GM19438 (cell line): ENCODE results near the gene APOA5.

Source experiments
- ATAC-seq: cut with Tn5 transposase; IDR thresholded peaks from one replicate; pipeline ENCODE4 v1.9.1; 2021; ENCODE audit warnings: low read depth; ENCODE audit not compliant: unreplicated experiment

The APOA5 gene

GRCh38 chr11:116828632-116829524 lies 37.2 kb upstream of the APOA5 start:
- ATAC-seq = no peak

DNA sequence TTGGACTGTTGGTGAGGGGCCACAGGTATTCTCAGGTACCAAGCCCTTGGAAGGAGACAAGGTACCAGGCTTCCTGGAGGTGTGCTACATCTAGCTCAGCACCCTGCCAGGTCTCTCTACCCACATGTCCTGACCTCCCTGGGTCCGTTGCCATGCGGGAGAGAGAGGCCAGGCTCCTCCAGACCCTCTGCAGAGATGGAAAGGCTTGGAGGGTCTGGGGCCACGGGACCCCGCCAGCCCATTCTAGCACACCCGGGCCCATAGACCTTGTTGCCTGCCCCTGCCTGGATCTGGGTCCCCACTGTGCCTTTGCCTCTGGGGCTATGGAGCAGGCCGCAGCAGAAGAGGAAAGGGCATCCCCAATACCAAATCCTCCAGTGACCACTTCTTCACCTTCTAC lies 35.8 kb upstream of the APOA5 start:
- ATAC-seq = no peak

GRCh38 chr11:116826751-116827431 lies 35.2 kb upstream of the APOA5 start:
- ATAC-seq = no peak

GRCh38 chr11:116825854-116826750 lies 34.4 kb upstream of the APOA5 start:
- ATAC-seq = no peak

DNA sequence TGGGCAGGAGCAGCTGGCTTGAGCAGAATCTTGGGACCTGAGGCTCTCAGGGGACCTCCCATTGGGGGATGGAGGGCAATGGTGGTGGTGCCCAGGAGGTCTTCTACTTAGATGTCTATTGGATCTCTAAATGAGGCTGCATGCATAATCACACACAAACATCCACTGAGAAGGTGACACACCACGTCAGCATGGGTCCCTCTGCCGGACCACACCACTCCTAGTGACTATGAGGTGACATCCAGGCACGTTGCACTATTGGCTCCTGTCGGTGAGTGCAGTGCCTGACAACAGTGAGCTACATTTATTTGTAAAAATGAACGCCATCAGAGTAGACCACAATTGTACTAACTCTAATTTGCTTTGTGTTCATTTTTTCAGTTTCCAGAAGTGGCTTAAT lies 33.8 kb upstream of the APOA5 start:
- no peak for ATAC-seq

GRCh38 chr11:116823031-116823843 lies 31.6 kb upstream of the APOA5 start, which contains the start of gene APOA4:
APOA4 (minus strand) TSS chr11:116823304; CDS start chr11:116823191, 113 bp downstream.
- no peak for ATAC-seq

DNA sequence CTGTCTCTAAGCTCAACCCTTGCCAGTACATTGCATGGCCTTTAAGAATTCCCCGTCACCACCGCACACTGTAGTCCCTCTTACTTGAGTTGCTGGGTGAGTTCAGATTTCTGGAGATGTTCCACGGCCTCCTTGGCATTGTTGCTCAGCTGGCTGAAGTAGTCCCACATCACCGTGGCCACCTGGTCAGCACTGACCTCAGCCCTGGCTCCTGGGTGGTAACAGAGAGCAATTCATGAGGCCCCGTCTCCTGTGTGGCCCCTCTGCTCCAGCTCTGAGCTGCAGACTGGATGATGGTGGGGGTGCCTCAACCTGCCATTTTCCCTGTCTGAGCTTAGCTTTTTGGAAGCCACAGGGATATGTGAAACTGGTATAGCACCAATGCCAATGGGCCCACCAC lies 30.9 kb upstream of the APOA5 start:
- no peak for ATAC-seq

DNA sequence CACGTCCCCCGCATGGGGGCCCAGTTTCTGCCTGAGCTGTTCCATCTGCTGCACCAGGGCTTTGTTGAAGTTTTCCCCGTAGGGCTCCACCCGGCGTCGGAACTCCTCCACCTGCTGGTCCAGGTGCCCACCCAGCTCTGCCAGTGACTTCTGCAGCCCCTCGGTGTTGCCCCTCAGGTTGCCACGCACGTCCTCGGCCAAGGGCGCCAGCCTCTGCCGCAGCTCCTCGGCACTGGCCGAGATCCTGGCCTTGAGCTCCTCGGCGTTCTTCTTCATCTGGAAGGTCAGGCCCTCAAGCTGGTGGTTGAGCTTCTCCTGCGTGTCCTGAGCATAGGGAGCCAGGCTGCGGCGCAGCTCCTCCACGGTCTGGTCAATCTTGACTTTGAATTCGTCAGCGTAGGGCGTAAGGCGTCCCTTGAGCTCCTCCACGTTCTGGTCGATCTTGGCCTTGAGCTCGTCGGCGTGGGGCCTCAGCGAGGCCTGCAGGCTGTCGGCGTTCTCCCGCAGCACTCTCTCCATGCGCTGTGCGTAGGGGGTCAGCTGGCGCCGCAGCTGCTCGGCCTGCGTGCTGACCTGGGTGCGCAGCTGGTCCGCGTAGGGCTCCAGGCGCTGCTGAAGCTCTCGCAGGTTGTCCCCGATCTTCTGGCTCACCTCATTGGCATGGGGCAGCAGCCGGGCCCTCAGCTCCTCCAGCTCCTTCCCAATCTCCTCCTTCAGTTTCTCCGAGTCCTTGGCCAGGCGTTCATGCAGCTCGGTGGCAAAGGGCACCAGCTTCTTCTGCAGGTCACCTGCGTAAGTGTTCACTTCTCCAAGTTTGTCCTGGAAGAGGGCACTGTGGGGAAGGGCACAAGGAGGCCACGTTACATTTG lies 29.6 kb upstream of the APOA5 start:
- ATAC-seq = no peak

DNA sequence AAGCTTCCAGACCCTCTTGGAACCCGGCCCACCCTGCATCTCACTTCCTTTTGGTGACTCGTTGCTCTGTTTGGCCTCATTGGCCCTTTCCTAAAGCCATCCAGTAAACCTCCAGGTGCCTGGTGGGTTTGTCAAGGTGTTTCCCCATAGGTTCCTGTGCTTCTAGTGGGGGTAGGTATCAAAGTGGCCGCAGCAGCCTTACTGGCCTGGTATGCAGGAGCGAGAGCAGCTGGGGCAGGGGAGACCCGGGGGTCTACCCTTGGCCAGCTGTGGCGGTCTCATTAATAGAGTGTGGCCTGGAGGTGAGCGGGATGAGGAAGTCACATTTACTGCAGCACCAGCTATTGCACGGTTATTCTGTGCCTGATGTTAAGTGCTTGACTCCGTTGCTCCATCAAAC lies 27.4 kb upstream of the APOA5 start:
- ATAC-seq = no peak

DNA sequence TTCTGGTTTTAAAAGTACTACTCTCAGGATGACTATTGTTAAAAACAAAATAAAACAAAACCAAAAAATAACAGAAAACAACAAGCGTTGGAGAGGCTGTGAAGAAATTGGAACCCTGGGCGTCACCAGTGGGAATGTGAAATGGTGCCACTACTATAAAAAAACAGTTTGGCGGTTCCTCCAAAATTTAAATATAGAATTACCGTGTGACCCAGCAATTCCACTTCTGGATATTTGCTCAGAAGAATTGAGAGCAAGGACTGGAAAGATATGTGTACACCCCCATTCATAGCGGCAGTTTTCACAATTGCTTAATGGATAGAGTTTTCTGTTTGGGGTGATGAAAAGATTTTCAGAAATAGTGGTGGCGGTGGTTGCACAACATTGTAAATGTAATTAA lies 22.8 kb upstream of the APOA5 start:
- no peak for ATAC-seq

- ATAC-seq = no peak
Observed at GRCh38 chr11:116813781-116814471, 22.2 kb upstream of the APOA5 start.

DNA sequence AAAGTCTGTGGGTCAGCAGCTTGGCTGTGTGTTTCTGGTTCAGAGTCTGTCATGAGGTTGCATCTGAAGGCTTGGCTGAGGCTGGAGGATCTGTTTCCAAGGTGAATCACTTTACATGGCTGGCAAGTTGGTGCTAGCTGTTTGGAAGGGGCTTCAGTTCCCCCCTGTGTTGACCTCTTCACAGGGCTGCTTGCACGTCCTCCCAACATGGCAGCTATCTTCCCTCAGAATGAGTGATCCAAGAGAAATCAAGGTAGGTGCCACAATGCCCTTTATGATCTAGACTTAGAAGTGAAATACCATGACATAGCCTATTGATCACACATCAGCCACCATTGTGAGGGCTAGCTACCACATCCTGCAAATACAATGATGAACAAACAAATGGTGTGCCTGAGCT lies 21.5 kb upstream of the APOA5 start:
- ATAC-seq = no peak

- ATAC-seq = no peak
Observed at GRCh38 chr11:116812109-116812508, 20.4 kb upstream of the APOA5 start.

- no peak for ATAC-seq
Observed at GRCh38 chr11:116811194-116811593, 19.5 kb upstream of the APOA5 start.

GRCh38 chr11:116808262-116809175 lies 16.8 kb upstream of the APOA5 start:
- ATAC-seq = no peak

DNA sequence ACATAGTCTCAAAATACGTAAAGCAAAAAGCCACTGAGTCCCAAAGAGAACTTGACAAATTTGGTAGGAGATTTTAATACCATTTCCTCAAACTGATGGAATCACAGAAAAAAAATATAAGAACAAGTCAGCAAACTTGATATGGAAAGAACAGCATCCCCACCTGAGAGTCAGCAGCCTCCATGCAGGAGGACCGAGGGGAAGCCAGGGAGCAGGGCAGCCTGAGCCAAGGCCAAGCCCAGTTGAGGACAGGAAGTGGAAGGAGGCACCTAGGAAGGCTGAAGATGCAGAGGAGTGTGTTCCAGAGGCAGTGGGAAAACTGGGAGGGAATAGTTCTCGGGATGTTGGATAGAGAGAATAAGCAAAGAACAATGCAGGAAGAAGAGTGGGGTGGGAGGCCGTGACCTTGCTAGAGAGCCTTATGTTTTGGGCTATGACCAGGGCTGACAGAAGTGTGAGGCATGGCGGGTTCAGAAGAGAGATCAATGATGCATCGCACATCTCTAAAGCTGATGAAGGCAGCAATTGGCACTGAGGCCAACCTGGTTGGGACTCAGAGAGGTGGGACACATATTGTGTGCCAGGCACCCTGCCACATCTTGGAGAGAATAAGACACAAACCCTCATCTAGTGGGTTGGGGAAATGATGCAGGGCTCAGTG lies 16.1 kb upstream of the APOA5 start:
- no peak for ATAC-seq

GRCh38 chr11:116804001-116804400 lies 12.3 kb upstream of the APOA5 start:
- no peak for ATAC-seq
